ENCODE measurements around the gene SCYGR3. TPM values are rescaled to one million over a fixed set of nuclear protein-coding genes. Genes with fewer than 3 reads are reported as not detected.

The SCYGR3 gene
- total and polyA plus RNA-seq, 2 experiments from 2014 or later = not detected

GRCh38 chr2:227576110-227576509, 38.5 kb downstream of the SCYGR3 start:
- H3K4me1 ChIP-seq (ENCODE audit: insufficient read depth) = no peaks in the 10 kb centered on the region
- no peak for TF ChIP-seq ZNF331 (CRISPR knock-in tag; IDR thresholded peaks at IDR 0.05; ENCODE audit: low read depth)
- no peak for TF ChIP-seq ZNF114 (CRISPR knock-in tag; IDR thresholded peaks at IDR 0.05)
- no peak for TF ChIP-seq JUNB (IDR thresholded peaks at IDR 0.05; ENCODE audit: unreplicated experiment)
- TF ChIP-seq POLR2AphosphoS5 (IDR thresholded peaks at IDR 0.05; ENCODE audit: low read depth) = no peak
- no peak for TF ChIP-seq ZNF462 (CRISPR knock-in tag; IDR thresholded peaks at IDR 0.05)
- no peaks in the 10 kb centered on the region for H3K9me3 Mint-ChIP-seq

GRCh38 chr2:227570615-227571014, 44.0 kb downstream of the SCYGR3 start:
- Mint-ChIP-seq H3K9me3 (no peaks in the 10 kb centered on the region), H3K36me3 (ENCODE audit: low read depth) (no peaks in the 10 kb centered on the region), H3K27ac (0 out of 2 replicates have a peak overlapping the region, but pooled peaks have one; percentile 5), H3K4me3 (no peak overlapping the region), H3K27me3 (ENCODE audit: insufficient read depth, low read depth, poor library complexity) (no peaks in the 10 kb centered on the region), H3K4me1 (peaks cover 18% of the 10 kb centered on the region; the same call in 2 of the 3 replicates)
- Histone ChIP-seq H3K4me2 (no peak overlapping the region), H2AFZ (no peak overlapping the region), H3K27ac (ENCODE audit: low read depth) (no peak overlapping the region), H3K36me3 (ENCODE audit: insufficient read depth) (no peaks in the 10 kb centered on the region), H4K20me1 (replicated peaks; ENCODE audit: insufficient read depth) (no peaks in the 10 kb centered on the region), H3K9me2 (ENCODE audit: insufficient read depth) (no peaks in the 10 kb centered on the region), H3K4me1 (ENCODE audit: insufficient read depth) (peaks cover 12% of the 10 kb centered on the region; the same call in 1 of the 2 replicates), H3K4me3 (no peak overlapping the region), H3K79me2 (replicated peaks; ENCODE audit: insufficient read depth) (no peaks in the 10 kb centered on the region), H3K27me3 (ENCODE audit: insufficient read depth) (no peaks in the 10 kb centered on the region), H3F3A (replicated peaks; ENCODE audit: low read depth) (no peaks in the 10 kb centered on the region)
- DNase-seq (ENCODE audit: low spot score) = peak; percentile 30
- no peak for ATAC-seq
- TF ChIP-seq EZH2 (IDR thresholded peaks at IDR 0.05; ENCODE audit: low read depth, unreplicated experiment) = no peak
- no peak for TF ChIP-seq EZH2phosphoT487 (IDR thresholded peaks at IDR 0.05; ENCODE audit: unreplicated experiment)
- no peak for TF ChIP-seq STAT1 (IDR thresholded peaks at IDR 0.05; ENCODE audit: unreplicated experiment)
- TF ChIP-seq JUNB (IDR thresholded peaks at IDR 0.05; ENCODE audit: unreplicated experiment) = no peak
- no peak for TF ChIP-seq ETS1 (IDR thresholded peaks at IDR 0.05)
- TF ChIP-seq CTCF (conservative IDR thresholded peaks at IDR 0.05; ENCODE audit: low read depth in 2 of 2) = no peak

More at GRCh38 chr2:227576110-227576509, 38.5 kb downstream of the SCYGR3 start:
- Histone ChIP-seq H3K27ac (ENCODE audit: low read depth) (no peak overlapping the region), H3K27me3 (ENCODE audit: insufficient read depth) (no peaks in the 10 kb centered on the region), H3K4me2 (no peak overlapping the region), H3K79me2 (replicated peaks; ENCODE audit: insufficient read depth) (no peaks in the 10 kb centered on the region), H2AFZ (no peak overlapping the region), H3F3A (replicated peaks; ENCODE audit: low read depth) (no peaks in the 10 kb centered on the region), H3K36me3 (ENCODE audit: insufficient read depth) (no peaks in the 10 kb centered on the region), H4K20me1 (replicated peaks; ENCODE audit: insufficient read depth) (no peaks in the 10 kb centered on the region), H3K4me3 (no peak overlapping the region), H3K9me2 (ENCODE audit: insufficient read depth) (no peaks in the 10 kb centered on the region)
- Mint-ChIP-seq H3K4me3 (no peak overlapping the region), H3K4me1 (peaks cover 9% of the 10 kb centered on the region; the same call in 2 of the 3 replicates), H3K27me3 (ENCODE audit: insufficient read depth, low read depth, poor library complexity) (no peaks in the 10 kb centered on the region), H3K27ac (no peak overlapping the region), H3K36me3 (ENCODE audit: low read depth) (no peaks in the 10 kb centered on the region)
- ATAC-seq (no peak), DNase-seq (ENCODE audit: low spot score) (no peak)

Measured in GM23338 (cell line).